ENCODE results near the gene SMAD1. TPM values are rescaled to one million over a fixed set of nuclear protein-coding genes. Genes with fewer than 3 reads are reported as not detected.

SMAD1 gene
- polyA plus RNA-seq, 1 of the 3 experiments (the other 2 are of a cell fraction), result 46.0 TPM

- no peak overlapping the region for H2AFZ ChIP-seq (ENCODE audit: low read depth)
- no peaks in the 10 kb centered on the region for H3K9me3 ChIP-seq
- DNase-seq, result no peak
- H3K79me2 ChIP-seq (ENCODE audit: insufficient read depth), result peaks cover 62% of the 10 kb centered on the region
- ChIA-PET CTCF (no interaction called here), POLR2A (no interaction called here)
- no peaks in the 10 kb centered on the region for H3K27me3 ChIP-seq (ENCODE audit: insufficient read depth)
- H3K27ac ChIP-seq (ENCODE audit: low read depth in 2 of 2, low read length in 1 of 2), result no peak overlapping the region
- TF ChIP-seq RCOR1 (IDR thresholded peaks at IDR 0.05; ENCODE audit: low read length) (no peak), EZH2phosphoT487 (IDR thresholded peaks at IDR 0.05; ENCODE audit: borderline replicate concordance, low read depth) (no peak), NRF1 (IDR thresholded peaks at IDR 0.05; ENCODE audit: low read depth, low read length) (no peak), GABPA (IDR thresholded peaks at IDR 0.05; ENCODE audit: low read depth) (no peak), RFX5 (IDR thresholded peaks at IDR 0.05; ENCODE audit: low read length) (no peak)
- H3K4me3 ChIP-seq (ENCODE audit: low read depth in 2 of 2, low read length in 1 of 2), result no peak overlapping the region
- H3F3A ChIP-seq (replicated peaks; ENCODE audit: insufficient read depth), result no peaks in the 10 kb centered on the region
- H4K20me1 ChIP-seq (ENCODE audit: insufficient read depth), result peaks cover 10% of the 10 kb centered on the region; the same call in 1 of the 2 replicates
- no peaks in the 10 kb centered on the region for H3K36me3 ChIP-seq (replicated peaks in 1 of 2; ENCODE audit: control insufficient read depth in 1 of 2, insufficient read depth in 2 of 2, low read length in 1 of 2)
- H3K4me2 ChIP-seq, result no peak overlapping the region
- no peak overlapping the region for H3K9ac ChIP-seq
- H3K9me2 ChIP-seq, result no peaks in the 10 kb centered on the region
- H3K4me1 ChIP-seq (ENCODE audit: control insufficient read depth in 1 of 2, insufficient read depth in 2 of 2, low read depth in 1 of 2, low read length in 1 of 2), result no peaks in the 10 kb centered on the region; a peak in 1 of 4 replicates
Measured at GRCh38 chr4:145498430-145498829, 16.8 kb downstream of the SMAD1 start.

GRCh38 chr4:145501051-145501660 is 19.5 kb downstream of the SMAD1 start:
- Histone ChIP-seq H3K36me3 (replicated peaks in 1 of 2; ENCODE audit: control insufficient read depth in 1 of 2, insufficient read depth in 2 of 2, low read length in 1 of 2) (no peaks in the 10 kb centered on the region), H3K9ac (no peak overlapping the region), H2AFZ (ENCODE audit: low read depth) (no peak overlapping the region), H3K9me3 (no peaks in the 10 kb centered on the region), H3F3A (replicated peaks; ENCODE audit: insufficient read depth) (no peaks in the 10 kb centered on the region), H3K79me2 (ENCODE audit: insufficient read depth) (peaks cover 64% of the 10 kb centered on the region), H3K4me1 (ENCODE audit: control insufficient read depth in 1 of 2, insufficient read depth in 2 of 2, low read depth in 1 of 2, low read length in 1 of 2) (no peaks in the 10 kb centered on the region; a peak in 1 of 4 replicates), H3K9me2 (no peaks in the 10 kb centered on the region), H3K4me2 (no peak overlapping the region), H3K27me3 (ENCODE audit: insufficient read depth) (no peaks in the 10 kb centered on the region), H3K4me3 (ENCODE audit: low read depth in 2 of 2, low read length in 1 of 2) (no peak overlapping the region), H4K20me1 (ENCODE audit: insufficient read depth) (no peaks in the 10 kb centered on the region; the same call in 1 of the 2 replicates), H3K27ac (ENCODE audit: low read depth in 2 of 2, low read length in 1 of 2) (no peak overlapping the region)
- 83% methylated on average over 3 of the region's 3 CpGs for WGBS (ENCODE audit: low lambda C conversion rate)
- CTCF ChIA-PET, result no interaction called here
- no peak for TF ChIP-seq RAD21 (IDR thresholded peaks at IDR 0.05; ENCODE audit: low read length)
- no peak for TF ChIP-seq REST (IDR thresholded peaks at IDR 0.05; ENCODE audit: low read depth, low read length)
- no peak for TF ChIP-seq CTCF (IDR thresholded peaks at IDR 0.05)
- no peak for TF ChIP-seq FOXM1 (IDR thresholded peaks at IDR 0.05; ENCODE audit: low read depth)
- no peak for TF ChIP-seq SIN3A (IDR thresholded peaks at IDR 0.05; ENCODE audit: borderline replicate concordance, low read depth, low read length)
- no peak for TF ChIP-seq NRF1 (IDR thresholded peaks at IDR 0.05; ENCODE audit: low read depth, low read length)
- no peak for TF ChIP-seq MAX (IDR thresholded peaks at IDR 0.05; ENCODE audit: low read depth)
- TF ChIP-seq ZBTB33 (IDR thresholded peaks at IDR 0.05; ENCODE audit: borderline replicate concordance, low read depth), result no peak
- TF ChIP-seq PBX3 (IDR thresholded peaks at IDR 0.05), result no peak
- no peak for TF ChIP-seq EZH2phosphoT487 (IDR thresholded peaks at IDR 0.05; ENCODE audit: borderline replicate concordance, low read depth)
- POLR2A ChIA-PET, result interaction anchor here (1.0 kb wide), 1 partner anchor 17 kb away, joined by 3 read pairs; no protein-coding TSS in a partner anchor
- no peak for DNase-seq

All from SK-N-SH (cell line).